Osteocyte (in vitro differentiated cells): ENCODE data around the gene UBE2F. TPM values are rescaled to one million over a fixed set of nuclear protein-coding genes. Genes with fewer than 3 reads are reported as not detected.
"Not testable (repeated sequence)": the region's sequence is repeated elsewhere in the genome, so short reads cannot be mapped to it uniquely, and the experiment has no call there.

Source experiments
- DNase-seq: peaks from one replicate; pipeline ENCODE4 v3.0.0; 2021; ENCODE audit warnings: mixed read lengths; ENCODE audit not compliant: unreplicated experiment; ENCODE audit errors: extremely low spot score
- H3K27ac Mint-ChIP-seq: one replicate; pipeline ENCODE4 v1.8.0; 2021; ENCODE audit warnings: mild to moderate bottlenecking, mixed read lengths; ENCODE audit not compliant: unreplicated experiment
- H3K27me3 Mint-ChIP-seq: one replicate; pipeline ENCODE4 v1.8.0; 2021; ENCODE audit warnings: mixed read lengths; ENCODE audit not compliant: unreplicated experiment
- H3K36me3 Mint-ChIP-seq: one replicate; pipeline ENCODE4 v1.8.0; 2021; ENCODE audit warnings: mixed read lengths; ENCODE audit not compliant: unreplicated experiment
- H3K4me1 Mint-ChIP-seq: one replicate; pipeline ENCODE4 v1.8.0; 2021; ENCODE audit warnings: mixed read lengths; ENCODE audit not compliant: unreplicated experiment
- H3K4me3 Mint-ChIP-seq: one replicate; pipeline ENCODE4 v1.8.0; 2021; ENCODE audit warnings: mild to moderate bottlenecking, moderate library complexity, mixed read lengths; ENCODE audit not compliant: unreplicated experiment
- H3K9me3 Mint-ChIP-seq: one replicate; pipeline ENCODE4 v1.8.0; 2021; ENCODE audit warnings: mixed read lengths; ENCODE audit not compliant: unreplicated experiment
- total RNA-seq: library from RNA; stranded (reverse); gene quantifications from 2 replicates; pipeline ENCODE4 v1.2.1, GENCODE V29; 2021
- TF ChIP-seq, protein P1 (sequence below): fragments of 200-600 bp; sonication (generic); IDR thresholded peaks from 2 replicates; pipeline ENCODE4 v1.5.0; 2021; ENCODE audit warnings: antibody characterized with exemption, mild to moderate bottlenecking, moderate library complexity

The UBE2F gene
- total RNA-seq, 1 donor from 2014 or later, result 54.3 TPM

DNA sequence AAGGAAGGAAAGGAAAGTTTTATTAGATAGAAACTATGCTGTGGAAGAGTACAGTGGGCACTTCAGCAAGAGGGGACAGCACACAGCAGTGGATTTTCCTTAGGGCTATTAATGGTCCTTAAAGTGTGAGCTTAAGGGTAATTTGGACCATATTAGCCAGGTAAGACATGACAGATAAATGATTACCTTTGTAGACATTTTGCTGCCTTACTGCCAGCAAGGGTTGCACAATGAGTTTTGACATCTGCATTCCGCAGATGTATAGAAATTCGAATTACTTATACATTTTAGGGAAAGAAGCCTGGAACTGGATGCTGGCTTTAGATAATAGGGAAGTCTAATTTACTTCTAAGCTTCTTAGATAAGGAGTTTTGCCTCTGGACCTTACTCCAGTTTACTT lies 14.0 kb upstream of the UBE2F start:
- no peak for DNase-seq
- no peaks in the 10 kb centered on the region for H3K9me3 Mint-ChIP-seq
- no peaks in the 10 kb centered on the region for H3K4me1 Mint-ChIP-seq
- no peak overlapping the region for H3K27ac Mint-ChIP-seq
- TF ChIP-seq, protein P1, sequence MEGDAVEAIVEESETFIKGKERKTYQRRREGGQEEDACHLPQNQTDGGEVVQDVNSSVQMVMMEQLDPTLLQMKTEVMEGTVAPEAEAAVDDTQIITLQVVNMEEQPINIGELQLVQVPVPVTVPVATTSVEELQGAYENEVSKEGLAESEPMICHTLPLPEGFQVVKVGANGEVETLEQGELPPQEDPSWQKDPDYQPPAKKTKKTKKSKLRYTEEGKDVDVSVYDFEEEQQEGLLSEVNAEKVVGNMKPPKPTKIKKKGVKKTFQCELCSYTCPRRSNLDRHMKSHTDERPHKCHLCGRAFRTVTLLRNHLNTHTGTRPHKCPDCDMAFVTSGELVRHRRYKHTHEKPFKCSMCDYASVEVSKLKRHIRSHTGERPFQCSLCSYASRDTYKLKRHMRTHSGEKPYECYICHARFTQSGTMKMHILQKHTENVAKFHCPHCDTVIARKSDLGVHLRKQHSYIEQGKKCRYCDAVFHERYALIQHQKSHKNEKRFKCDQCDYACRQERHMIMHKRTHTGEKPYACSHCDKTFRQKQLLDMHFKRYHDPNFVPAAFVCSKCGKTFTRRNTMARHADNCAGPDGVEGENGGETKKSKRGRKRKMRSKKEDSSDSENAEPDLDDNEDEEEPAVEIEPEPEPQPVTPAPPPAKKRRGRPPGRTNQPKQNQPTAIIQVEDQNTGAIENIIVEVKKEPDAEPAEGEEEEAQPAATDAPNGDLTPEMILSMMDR, result no peak
- H3K36me3 Mint-ChIP-seq, result no peaks in the 10 kb centered on the region
- H3K4me3 Mint-ChIP-seq, result no peak overlapping the region
- peaks cover 6% of the 10 kb centered on the region for H3K27me3 Mint-ChIP-seq

- no peaks in the 10 kb centered on the region for H3K36me3 Mint-ChIP-seq
- no peak overlapping the region for H3K27ac Mint-ChIP-seq
- H3K27me3 Mint-ChIP-seq, result peaks cover 6% of the 10 kb centered on the region
- no peak overlapping the region for H3K4me3 Mint-ChIP-seq
- H3K4me1 Mint-ChIP-seq, result no peaks in the 10 kb centered on the region
- TF ChIP-seq, protein P1, result no peak
- no peaks in the 10 kb centered on the region for H3K9me3 Mint-ChIP-seq
- DNase-seq, result no peak
These were observed 11.0 kb upstream of the UBE2F start for GRCh38 chr2:237955640-237956401.

DNA sequence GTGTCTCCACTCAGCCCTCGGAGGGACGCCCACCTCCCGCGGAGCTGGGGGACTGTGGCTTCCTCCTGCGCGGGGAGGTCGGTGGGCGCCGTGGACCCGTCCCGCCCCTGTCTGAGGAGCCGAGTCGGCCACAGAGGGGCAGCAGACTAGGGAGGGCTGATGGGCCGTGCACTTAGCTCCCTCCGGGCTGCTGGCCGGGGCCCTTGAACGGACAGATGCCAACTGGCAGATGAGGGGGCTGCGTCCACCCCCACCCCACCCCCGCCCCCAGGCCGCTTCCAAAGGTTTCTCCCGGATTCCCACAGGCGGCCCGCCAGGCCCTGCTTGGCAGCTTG lies 10.4 kb upstream of the UBE2F start:
- TF ChIP-seq, protein P1, result no peak
- peaks cover 6% of the 10 kb centered on the region for H3K27me3 Mint-ChIP-seq

DNA sequence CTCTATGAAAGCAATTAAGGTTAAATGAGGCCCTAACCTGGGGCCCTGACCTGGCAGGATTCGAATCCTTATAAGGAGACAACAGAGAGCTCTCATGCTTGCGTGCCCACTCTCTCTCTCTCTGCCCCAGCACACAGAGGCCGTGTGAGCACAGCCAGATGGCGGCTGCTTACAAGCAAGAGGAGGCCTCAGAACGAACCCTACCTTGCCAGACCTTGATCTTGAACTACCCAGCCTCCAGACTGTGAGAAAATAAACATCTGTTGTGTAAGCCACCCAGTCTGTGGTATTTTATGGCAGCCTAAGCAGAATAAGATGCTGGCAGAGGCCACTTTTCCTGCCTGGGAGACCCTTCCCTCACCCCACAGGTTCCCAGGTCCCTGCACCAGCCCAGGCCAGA lies 5.2 kb upstream of the UBE2F start:
- DNase-seq, result no peak
- H3K27me3 Mint-ChIP-seq, result no peaks in the 10 kb centered on the region
- TF ChIP-seq, protein P1, result no peak
- no peaks in the 10 kb centered on the region for H3K9me3 Mint-ChIP-seq
- H3K27ac Mint-ChIP-seq, result no peak overlapping the region
- no peak overlapping the region for H3K4me3 Mint-ChIP-seq
- no peaks in the 10 kb centered on the region for H3K36me3 Mint-ChIP-seq
- peaks cover 3% of the 10 kb centered on the region for H3K4me1 Mint-ChIP-seq

More for the DNA sequence above, 10.4 kb upstream of the UBE2F start:
- no peak overlapping the region for H3K4me3 Mint-ChIP-seq
- no peaks in the 10 kb centered on the region for H3K9me3 Mint-ChIP-seq
- no peak overlapping the region for H3K27ac Mint-ChIP-seq
- no peaks in the 10 kb centered on the region for H3K36me3 Mint-ChIP-seq
- no peaks in the 10 kb centered on the region for H3K4me1 Mint-ChIP-seq
- no peak for DNase-seq

DNA sequence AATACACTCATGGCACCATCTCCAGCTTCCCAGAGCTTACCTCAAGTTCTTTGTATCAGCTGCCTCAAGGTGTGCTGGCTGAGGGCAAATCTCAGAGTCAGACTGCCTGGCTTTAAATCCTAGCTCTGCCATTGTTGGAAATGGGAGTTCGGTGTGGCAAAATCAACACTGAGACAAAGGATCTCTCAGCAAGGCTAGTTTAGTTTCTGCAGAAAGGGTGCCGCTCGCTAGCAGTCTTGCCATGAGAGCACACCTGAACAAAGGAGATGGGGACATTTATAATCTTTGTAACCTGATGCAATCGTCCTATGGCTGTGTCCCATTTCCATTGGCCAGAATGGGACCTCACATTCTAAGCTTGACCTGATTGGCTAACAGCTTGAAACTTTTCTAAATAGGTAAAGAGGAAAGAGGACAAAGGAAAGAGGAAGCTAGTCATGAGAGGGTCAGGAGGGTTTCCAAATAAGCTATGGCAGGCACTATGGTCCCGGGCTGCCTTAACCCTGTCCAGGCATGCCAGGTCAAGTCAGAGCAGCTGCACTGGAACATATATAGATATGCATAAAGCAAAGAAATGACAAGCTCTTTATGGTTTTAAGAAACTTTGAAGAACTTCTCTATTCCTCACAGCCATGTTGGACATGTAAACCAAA lies 4.3 kb upstream of the UBE2F start:
- H3K27me3 Mint-ChIP-seq, result no peaks in the 10 kb centered on the region
- H3K9me3 Mint-ChIP-seq, result no peaks in the 10 kb centered on the region
- H3K36me3 Mint-ChIP-seq, result no peaks in the 10 kb centered on the region
- H3K4me1 Mint-ChIP-seq, result peaks cover 3% of the 10 kb centered on the region
- no peak overlapping the region for H3K27ac Mint-ChIP-seq
- TF ChIP-seq, protein P1, result no peak
- no peak for DNase-seq
- H3K4me3 Mint-ChIP-seq, result no peak overlapping the region

- DNase-seq, H3K27me3 Mint-ChIP-seq, H3K36me3 Mint-ChIP-seq, H3K27ac Mint-ChIP-seq, H3K4me3 Mint-ChIP-seq, H3K9me3 Mint-ChIP-seq: not testable (repeated sequence)
- peaks cover 13% of the 10 kb centered on the region for H3K4me1 Mint-ChIP-seq
These were observed 3.3 kb upstream of the UBE2F start for GRCh38 chr2:237963490-237963991.
